T47D (cell line): Measurements from ENCODE around the gene CAVIN4.
A peak's percentile ranks its signal among the peaks of the same experiment; 100 is the strongest.

Experiments used
- DNase-seq, 2 experiments: peaks; one replicate each; pipeline versions ENCODE4 v3.0.0 to v3.0.0-alpha.2; 2011 to 2012; ENCODE audit warnings: low read depth in 1 of 2, low spot score in 1 of 2
- JUND ChIP-seq: IDR thresholded peaks from 2 replicates; pipeline ENCODE4 v1.6.1; 2012; ENCODE audit warnings: low read depth
- in situ Hi-C: cut with HindIII; loops from 2 replicates; pipeline ENCODE4 v1.10.0; 2016; ENCODE audit warnings: low sequenced_read_pairs, low pct_unique_long_range_greater_than_20kb

The CAVIN4 gene

GRCh38 chr9:100595391-100596199 lies 17.7 kb downstream of the CAVIN4 start:
- no peak for TF ChIP-seq JUND
- in situ Hi-C loops: no loop called here
- peak; percentile 9 to 69 for DNase-seq

- in situ Hi-C loops: no loop called here
- TF ChIP-seq JUND: no peak
- DNase-seq: no peak
These were observed 19.4 kb downstream of the CAVIN4 start for GRCh38 chr9:100597236-100597635.

GRCh38 chr9:100598641-100599145 lies 20.8 kb downstream of the CAVIN4 start:
- peak; percentile 16 to 85 for DNase-seq
- TF ChIP-seq JUND: no peak
- in situ Hi-C loops: no loop called here

GRCh38 chr9:100600521-100601079 lies 22.7 kb downstream of the CAVIN4 start:
- no peak for DNase-seq
- TF ChIP-seq JUND: no peak

GRCh38 chr9:100601216-100601615 lies 23.3 kb downstream of the CAVIN4 start:
- peak; percentile 20 to 74 for DNase-seq
- no peak for TF ChIP-seq JUND
- in situ Hi-C loops: no loop called here

More at GRCh38 chr9:100600521-100601079, 22.7 kb downstream of the CAVIN4 start:
- in situ Hi-C loops: no loop called here

- no peak for TF ChIP-seq JUND
- in situ Hi-C loops: no loop called here
- DNase-seq: peak; percentile 26 to 73
These were observed 24.5 kb downstream of the CAVIN4 start for GRCh38 chr9:100602342-100602801.

GRCh38 chr9:100605405-100605804 lies 27.5 kb downstream of the CAVIN4 start:
- in situ Hi-C loops: no loop called here
- no peak for TF ChIP-seq JUND
- DNase-seq: no peak

- in situ Hi-C loops: no loop called here
- no peak for DNase-seq
- TF ChIP-seq JUND: no peak
These were observed 41.3 kb downstream of the CAVIN4 start for GRCh38 chr9:100619194-100619593.

GRCh38 chr9:100619665-100620064 lies 41.8 kb downstream of the CAVIN4 start:
- TF ChIP-seq JUND: no peak
- in situ Hi-C loops: no loop called here
- no peak for DNase-seq

- in situ Hi-C loops: no loop called here
- no peak for DNase-seq
- TF ChIP-seq JUND: no peak
These were observed 46.1 kb downstream of the CAVIN4 start for GRCh38 chr9:100623969-100624368.

- no peak for TF ChIP-seq JUND
- DNase-seq: no peak
- in situ Hi-C loops: no loop called here
These were observed 49.1 kb downstream of the CAVIN4 start for GRCh38 chr9:100626949-100627348.

- peak in 1 of 2 experiments; percentile 4 for DNase-seq
- TF ChIP-seq JUND: no peak
- in situ Hi-C loops: no loop called here
These were observed 59.9 kb downstream of the CAVIN4 start for GRCh38 chr9:100637787-100638186.
